ENCODE measurements around the gene ADGRB3. TPM values are rescaled to one million over a fixed set of nuclear protein-coding genes. Genes with fewer than 3 reads are reported as not detected.
"Not testable (repeated sequence)": the region's sequence is repeated elsewhere in the genome, so short reads cannot be mapped to it uniquely, and the experiment has no call there.

ADGRB3 gene
- total RNA-seq, 2 donors from 2014 or later, result 0.05 TPM; not detected in 1

DNA sequence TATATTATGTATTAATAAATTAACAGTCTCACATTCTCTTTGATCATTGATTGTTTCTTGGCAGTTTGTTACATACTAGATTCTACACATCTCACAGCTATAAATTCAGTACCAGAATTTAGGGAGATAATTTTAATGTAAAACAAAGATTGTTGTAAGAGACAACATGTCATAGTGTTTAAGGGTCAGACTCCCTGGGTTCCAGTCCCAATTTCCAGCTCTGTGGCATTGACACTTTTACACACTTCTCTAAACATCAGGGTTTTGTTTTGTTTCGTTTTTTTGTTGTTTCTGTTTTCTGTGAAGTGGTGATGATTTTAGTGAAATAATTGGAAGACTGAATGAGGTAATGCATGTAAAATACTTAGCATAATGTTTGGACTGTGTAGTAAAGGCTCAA is 19.9 kb downstream of the ADGRB3 start:
- Mint-ChIP-seq H3K36me3 (ENCODE audit: low read depth) (no peaks in the 10 kb centered on the region), H3K27ac (no peak overlapping the region), H3K9me3 (no peaks in the 10 kb centered on the region), H3K27me3 (no peaks in the 10 kb centered on the region), H3K4me3 (no peak overlapping the region), H3K4me1 (no peaks in the 10 kb centered on the region)
- ATAC-seq (replicated peaks), result no peak

DNA sequence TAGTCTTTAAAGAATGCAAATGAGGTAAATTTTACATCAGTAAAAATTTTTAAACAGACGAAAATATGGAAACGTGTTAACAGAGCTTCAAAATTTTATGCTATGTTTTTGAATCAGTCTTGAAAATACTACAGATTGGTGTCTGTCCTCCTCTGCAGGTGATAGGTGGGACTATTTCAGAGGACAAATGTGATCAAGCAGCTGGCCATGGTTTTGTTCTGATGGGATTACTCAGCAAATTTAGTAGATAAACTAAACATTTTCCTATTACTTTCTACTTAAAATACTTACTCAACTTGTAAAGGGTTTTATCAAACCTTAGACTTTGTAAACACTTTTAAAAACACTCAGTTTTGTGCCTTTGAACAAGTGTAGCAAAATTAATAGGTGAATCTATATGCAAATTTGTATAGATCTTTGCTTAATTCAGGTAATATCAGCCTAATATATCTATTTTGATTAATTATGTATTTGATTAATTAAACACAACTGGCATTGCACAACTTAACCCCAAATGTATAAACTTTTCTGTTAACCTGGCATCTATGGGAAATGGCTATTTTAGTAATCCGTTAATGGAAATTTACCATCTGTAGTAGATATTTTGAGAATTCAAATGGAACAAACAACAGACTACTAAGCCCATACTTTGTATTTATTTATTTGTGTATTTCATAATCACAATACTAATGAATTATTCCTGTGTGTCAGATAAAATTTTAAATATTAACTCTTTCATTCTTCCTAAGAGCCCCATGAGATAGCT is 22.5 kb downstream of the ADGRB3 start:
- Mint-ChIP-seq H3K9me3 (no peaks in the 10 kb centered on the region), H3K27ac (no peak overlapping the region), H3K4me1 (no peaks in the 10 kb centered on the region), H3K27me3 (no peaks in the 10 kb centered on the region), H3K4me3 (no peak overlapping the region), H3K36me3 (ENCODE audit: low read depth) (no peaks in the 10 kb centered on the region)
- ATAC-seq (replicated peaks), result no peak

DNA sequence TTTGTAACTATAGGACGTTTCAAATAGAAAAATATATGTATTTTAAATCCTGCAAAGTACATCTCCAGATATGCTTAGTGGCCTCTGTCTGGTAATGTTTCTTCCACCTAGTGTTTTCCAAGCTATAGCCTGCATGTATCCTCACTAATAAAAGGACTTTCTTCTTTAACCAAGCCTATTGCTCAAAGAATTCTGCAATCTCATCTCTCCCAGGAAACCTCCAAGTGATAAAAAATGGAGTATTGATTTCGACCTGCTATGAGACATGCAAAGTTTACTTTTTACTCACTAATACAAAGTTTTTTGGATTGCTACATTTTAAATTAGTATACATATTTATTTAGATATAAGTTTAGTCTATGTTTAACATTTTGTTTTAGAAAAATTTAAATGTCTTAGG is 23.3 kb downstream of the ADGRB3 start:
- no peak overlapping the region for H3K27ac Mint-ChIP-seq
- no peaks in the 10 kb centered on the region for H3K36me3 Mint-ChIP-seq (ENCODE audit: low read depth)
- H3K4me3 Mint-ChIP-seq, result no peak overlapping the region
- no peaks in the 10 kb centered on the region for H3K9me3 Mint-ChIP-seq
- H3K4me1 Mint-ChIP-seq, result no peaks in the 10 kb centered on the region
- no peaks in the 10 kb centered on the region for H3K27me3 Mint-ChIP-seq
- ATAC-seq (replicated peaks), result no peak

DNA sequence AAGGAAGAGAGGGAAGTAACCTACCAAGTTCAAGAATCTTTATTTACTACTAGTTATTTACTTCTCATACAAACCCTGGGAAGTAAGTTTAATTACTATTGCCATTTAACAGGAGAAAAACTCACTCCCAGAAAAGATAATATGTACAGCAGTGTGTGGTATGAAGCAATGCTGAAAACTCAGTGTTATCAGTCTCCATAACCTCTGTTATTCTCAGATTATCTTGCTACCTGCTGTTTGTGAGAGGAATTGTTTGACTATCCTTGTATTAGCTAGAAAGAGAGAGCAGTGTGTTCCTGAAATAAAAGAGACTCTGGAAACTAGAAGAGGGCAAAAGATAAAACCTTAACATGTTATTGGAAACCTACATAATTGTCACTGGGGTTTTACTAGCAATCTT is 38.2 kb downstream of the ADGRB3 start:
- Mint-ChIP-seq H3K4me3 (no peak overlapping the region), H3K27me3 (no peaks in the 10 kb centered on the region), H3K27ac (no peak overlapping the region), H3K9me3 (no peaks in the 10 kb centered on the region), H3K4me1 (no peaks in the 10 kb centered on the region), H3K36me3 (ENCODE audit: low read depth) (no peaks in the 10 kb centered on the region)
- ATAC-seq (replicated peaks), result no peak

DNA sequence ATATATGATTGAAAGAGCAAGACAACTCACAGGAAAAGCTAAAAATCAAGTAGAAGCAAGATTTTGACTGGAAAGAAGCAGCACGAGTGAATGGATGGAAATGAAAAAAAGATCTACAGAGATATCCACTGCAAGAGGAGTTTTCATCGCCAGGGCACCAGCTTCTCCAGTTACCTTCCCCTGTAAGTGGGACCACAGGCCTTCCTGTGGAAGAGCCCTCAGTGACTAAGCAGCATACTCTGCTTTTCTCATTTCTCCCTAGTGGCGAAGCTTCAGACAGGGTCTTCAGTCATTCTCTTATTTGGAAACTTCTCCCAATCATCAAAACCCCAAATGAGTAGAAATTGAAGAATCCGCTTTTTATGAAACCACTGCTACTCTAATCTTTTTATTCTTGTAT is 40.5 kb downstream of the ADGRB3 start:
- H3K4me3 Mint-ChIP-seq, result no peak overlapping the region
- no peak for ATAC-seq (replicated peaks)
- H3K4me1 Mint-ChIP-seq, result no peaks in the 10 kb centered on the region
- no peaks in the 10 kb centered on the region for H3K27me3 Mint-ChIP-seq
- no peaks in the 10 kb centered on the region for H3K9me3 Mint-ChIP-seq
- H3K36me3 Mint-ChIP-seq (ENCODE audit: low read depth), result no peaks in the 10 kb centered on the region
- H3K27ac Mint-ChIP-seq, result no peak overlapping the region

DNA sequence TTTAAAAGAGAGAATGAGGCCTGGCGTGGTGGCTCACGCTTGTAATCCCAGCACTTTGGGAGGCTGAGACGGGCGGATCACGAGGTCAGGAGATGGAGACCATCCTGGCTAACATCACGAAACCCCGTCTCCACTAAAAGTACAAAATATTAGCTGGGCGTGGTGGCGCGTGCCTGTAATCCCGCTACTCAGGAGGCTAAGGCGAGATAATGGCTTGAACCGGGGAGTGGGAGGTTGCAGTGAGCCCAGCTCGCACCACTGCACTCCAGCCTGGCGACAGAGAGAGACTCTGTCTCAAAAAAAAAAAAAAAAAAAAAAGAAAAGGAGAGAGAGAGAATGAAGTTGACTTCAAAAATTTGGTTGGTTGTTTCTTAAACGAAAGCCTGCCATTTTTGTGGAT is 41.0 kb downstream of the ADGRB3 start:
- H3K36me3 Mint-ChIP-seq (ENCODE audit: low read depth); H3K4me3 Mint-ChIP-seq; ATAC-seq (replicated peaks); H3K9me3 Mint-ChIP-seq; H3K4me1 Mint-ChIP-seq; H3K27me3 Mint-ChIP-seq; H3K27ac Mint-ChIP-seq: not testable (repeated sequence)

DNA sequence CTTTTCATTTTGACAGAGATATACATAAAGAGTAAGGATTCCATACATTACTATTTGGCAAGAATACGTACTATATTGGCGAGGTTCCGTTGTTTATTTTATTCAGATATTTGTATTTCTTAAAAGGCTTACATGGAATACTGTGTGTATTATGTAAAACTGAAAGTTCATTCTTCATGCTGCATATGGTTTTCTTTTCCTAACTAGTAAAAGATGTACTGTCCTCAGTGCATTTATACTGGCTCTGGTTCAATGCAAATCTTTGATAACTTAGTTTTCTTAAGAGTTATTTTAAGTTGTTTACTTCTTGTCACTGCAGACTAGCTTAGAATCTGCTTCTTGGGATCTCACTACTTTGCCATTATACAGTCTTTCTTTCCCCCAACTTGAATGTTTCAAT is 42.0 kb downstream of the ADGRB3 start:
- H3K4me3 Mint-ChIP-seq, result no peak overlapping the region
- ATAC-seq (replicated peaks), result no peak
- no peaks in the 10 kb centered on the region for H3K4me1 Mint-ChIP-seq
- no peaks in the 10 kb centered on the region for H3K9me3 Mint-ChIP-seq
- H3K27me3 Mint-ChIP-seq, result no peaks in the 10 kb centered on the region
- no peaks in the 10 kb centered on the region for H3K36me3 Mint-ChIP-seq (ENCODE audit: low read depth)
- H3K27ac Mint-ChIP-seq, result no peak overlapping the region

DNA sequence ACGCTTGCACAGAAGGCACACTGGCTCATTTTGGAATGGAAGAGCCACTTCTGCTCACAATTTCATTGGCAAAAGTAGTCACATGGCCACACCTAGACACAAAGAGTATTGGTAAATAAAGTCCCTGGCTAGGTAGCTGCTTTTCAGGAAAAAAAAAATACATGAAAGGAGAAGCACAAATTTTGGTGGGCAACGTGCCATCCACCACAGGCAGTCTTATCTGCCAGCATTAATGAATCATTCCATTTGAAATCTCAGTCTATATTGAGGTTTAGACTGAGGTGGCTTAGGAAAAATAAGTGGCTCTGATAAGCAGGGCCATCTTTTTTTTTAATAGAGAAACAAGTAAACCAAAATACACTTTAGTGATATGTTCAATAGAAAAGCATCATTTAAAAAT is 44.3 kb downstream of the ADGRB3 start:
- H3K9me3 Mint-ChIP-seq, result no peaks in the 10 kb centered on the region
- H3K27me3 Mint-ChIP-seq, result no peaks in the 10 kb centered on the region
- no peak for ATAC-seq (replicated peaks)
- no peaks in the 10 kb centered on the region for H3K36me3 Mint-ChIP-seq (ENCODE audit: low read depth)
- no peaks in the 10 kb centered on the region for H3K4me1 Mint-ChIP-seq
- no peak overlapping the region for H3K4me3 Mint-ChIP-seq
- no peak overlapping the region for H3K27ac Mint-ChIP-seq

DNA sequence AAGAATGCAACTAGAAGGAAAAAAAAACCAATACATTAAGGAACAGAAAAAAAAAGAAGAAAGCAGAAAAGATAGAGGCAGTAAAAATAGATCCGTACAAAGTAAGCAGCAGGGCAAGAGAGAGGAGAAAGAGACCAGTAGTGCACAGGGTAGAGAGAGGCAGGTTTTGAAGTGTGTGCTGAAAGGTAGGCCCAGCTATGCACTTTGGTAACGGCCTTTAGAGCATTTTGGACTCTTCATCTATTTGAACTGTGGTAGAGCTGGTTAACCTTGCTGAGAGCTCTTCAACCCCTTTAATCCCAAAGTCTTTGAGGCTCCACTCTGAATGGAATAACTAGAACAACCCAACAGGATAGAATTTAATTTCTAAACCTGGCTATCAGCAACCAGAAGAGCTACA is 45.2 kb downstream of the ADGRB3 start:
- H3K9me3 Mint-ChIP-seq, result no peaks in the 10 kb centered on the region

DNA sequence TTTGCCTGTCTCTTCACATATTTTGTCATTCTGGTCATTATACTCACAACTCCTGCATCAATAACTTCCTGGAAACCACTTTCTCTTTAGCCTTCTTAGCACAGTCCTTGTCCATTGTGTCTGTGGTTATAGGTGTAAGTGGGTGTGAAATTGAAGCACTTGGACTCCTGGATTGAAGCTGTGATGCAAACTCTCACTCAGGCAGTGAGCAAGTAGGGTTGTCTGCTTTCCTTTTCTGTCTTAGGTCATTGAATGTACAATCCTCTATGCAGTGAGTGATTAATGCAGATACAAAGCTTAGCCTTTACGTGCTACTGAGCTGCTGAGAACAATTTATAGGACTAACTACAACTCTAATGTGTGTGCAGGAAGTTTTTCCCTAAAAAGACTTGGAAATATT is 54.8 kb downstream of the ADGRB3 start:
- Mint-ChIP-seq H3K36me3 (ENCODE audit: low read depth) (no peaks in the 10 kb centered on the region), H3K4me1 (no peaks in the 10 kb centered on the region), H3K4me3 (no peak overlapping the region), H3K27me3 (no peaks in the 10 kb centered on the region), H3K9me3 (no peaks in the 10 kb centered on the region), H3K27ac (no peak overlapping the region)
- ATAC-seq (replicated peaks), result no peak

More for the DNA sequence above, 45.2 kb downstream of the ADGRB3 start:
- H3K36me3 Mint-ChIP-seq (ENCODE audit: low read depth), result no peaks in the 10 kb centered on the region
- no peak overlapping the region for H3K4me3 Mint-ChIP-seq
- no peak overlapping the region for H3K27ac Mint-ChIP-seq
- ATAC-seq (replicated peaks), result no peak
- no peaks in the 10 kb centered on the region for H3K4me1 Mint-ChIP-seq
- H3K27me3 Mint-ChIP-seq, result no peaks in the 10 kb centered on the region

DNA sequence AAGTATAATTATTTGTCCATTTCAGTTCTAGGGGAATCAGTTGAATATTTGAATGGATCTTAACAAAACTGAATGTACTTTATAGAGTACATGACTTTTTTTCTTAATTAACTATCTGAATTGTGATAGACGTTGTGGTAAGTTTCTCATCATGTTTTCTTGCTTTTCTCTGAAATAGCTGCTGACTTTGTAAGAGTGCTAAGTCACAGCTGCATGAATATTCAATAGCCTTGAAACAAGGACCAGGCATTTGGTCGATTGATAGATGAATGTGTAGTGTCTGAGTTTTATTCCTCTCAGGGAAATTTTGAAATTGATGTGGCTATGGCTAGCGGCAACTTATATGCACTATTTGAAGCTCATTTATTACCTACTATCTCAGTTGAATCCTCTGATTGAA is 56.0 kb downstream of the ADGRB3 start:
- Mint-ChIP-seq H3K4me1 (no peaks in the 10 kb centered on the region), H3K36me3 (ENCODE audit: low read depth) (no peaks in the 10 kb centered on the region), H3K9me3 (no peaks in the 10 kb centered on the region), H3K4me3 (no peak overlapping the region), H3K27me3 (no peaks in the 10 kb centered on the region), H3K27ac (no peak overlapping the region)
- ATAC-seq (replicated peaks), result no peak

DNA sequence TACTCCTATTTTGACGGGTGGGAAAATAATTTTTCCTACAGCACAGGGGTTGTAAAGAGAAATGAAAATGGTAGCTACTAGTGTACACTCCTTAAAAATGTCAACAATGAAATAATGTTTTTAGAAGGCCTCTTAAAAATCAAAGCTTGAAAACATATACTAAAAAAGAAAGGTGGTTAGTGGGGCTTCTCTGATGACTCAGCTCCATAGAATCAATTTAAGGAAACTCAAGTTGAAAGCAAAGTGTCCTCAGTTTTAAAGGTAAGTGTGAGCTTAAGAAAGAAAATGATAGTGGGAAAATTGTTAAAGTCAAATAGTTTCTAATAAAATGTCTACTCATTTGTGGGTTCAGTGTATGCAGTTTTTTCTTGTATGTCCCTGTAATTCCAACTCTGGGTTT is 58.2 kb downstream of the ADGRB3 start:
- no peaks in the 10 kb centered on the region for H3K36me3 Mint-ChIP-seq (ENCODE audit: low read depth)
- no peak overlapping the region for H3K4me3 Mint-ChIP-seq
- H3K27ac Mint-ChIP-seq, result no peak overlapping the region
- no peaks in the 10 kb centered on the region for H3K9me3 Mint-ChIP-seq
- H3K4me1 Mint-ChIP-seq, result no peaks in the 10 kb centered on the region
- no peaks in the 10 kb centered on the region for H3K27me3 Mint-ChIP-seq
- no peak for ATAC-seq (replicated peaks)

DNA sequence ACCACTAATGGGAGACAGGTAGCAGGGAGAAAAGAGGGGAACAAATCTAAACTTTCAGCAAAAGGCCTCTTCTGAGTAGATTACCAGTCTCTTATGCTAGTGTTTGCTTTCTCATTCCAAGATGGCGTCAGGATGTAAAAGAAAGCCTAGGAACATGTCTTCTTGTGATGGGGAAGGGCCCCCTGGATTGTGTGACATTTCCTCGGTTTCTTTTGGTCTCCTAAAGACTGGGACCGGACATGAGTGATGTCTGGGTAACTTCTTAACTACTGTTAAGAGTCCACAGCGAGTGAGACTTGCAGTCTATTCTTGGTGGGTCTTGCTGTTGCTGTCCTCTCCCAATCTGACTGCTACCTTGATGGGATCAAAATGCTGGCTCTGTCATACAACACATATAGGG is 60.3 kb downstream of the ADGRB3 start:
- Mint-ChIP-seq H3K27me3 (no peaks in the 10 kb centered on the region), H3K9me3 (no peaks in the 10 kb centered on the region), H3K4me3 (no peak overlapping the region), H3K4me1 (no peaks in the 10 kb centered on the region), H3K36me3 (ENCODE audit: low read depth) (no peaks in the 10 kb centered on the region), H3K27ac (no peak overlapping the region)
- ATAC-seq (replicated peaks), result no peak

DNA sequence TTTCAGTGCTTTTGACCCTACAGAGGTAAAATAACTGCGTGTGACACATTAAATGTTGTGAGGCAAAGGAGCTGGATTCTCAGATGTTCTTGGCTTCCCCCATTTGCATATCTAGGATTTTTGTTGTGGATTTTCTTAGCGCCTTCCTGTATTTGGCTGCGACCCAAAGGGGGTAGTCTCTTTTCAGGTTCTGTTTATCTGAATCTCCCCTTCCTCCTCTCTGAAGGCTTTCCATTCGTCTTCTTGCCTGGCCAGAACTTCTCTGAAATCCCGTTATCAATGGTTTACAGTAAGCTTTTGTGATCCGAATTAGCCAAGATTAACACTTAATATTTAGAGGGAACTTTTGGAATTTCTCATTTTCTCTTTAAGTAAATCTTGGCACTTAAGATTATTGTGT is 60.8 kb downstream of the ADGRB3 start:
- H3K36me3 Mint-ChIP-seq (ENCODE audit: low read depth), result no peaks in the 10 kb centered on the region
- H3K27ac Mint-ChIP-seq, result no peak overlapping the region
- no peak overlapping the region for H3K4me3 Mint-ChIP-seq
- no peaks in the 10 kb centered on the region for H3K27me3 Mint-ChIP-seq
- no peaks in the 10 kb centered on the region for H3K9me3 Mint-ChIP-seq
- no peaks in the 10 kb centered on the region for H3K4me1 Mint-ChIP-seq
- no peak for ATAC-seq (replicated peaks)

DNA sequence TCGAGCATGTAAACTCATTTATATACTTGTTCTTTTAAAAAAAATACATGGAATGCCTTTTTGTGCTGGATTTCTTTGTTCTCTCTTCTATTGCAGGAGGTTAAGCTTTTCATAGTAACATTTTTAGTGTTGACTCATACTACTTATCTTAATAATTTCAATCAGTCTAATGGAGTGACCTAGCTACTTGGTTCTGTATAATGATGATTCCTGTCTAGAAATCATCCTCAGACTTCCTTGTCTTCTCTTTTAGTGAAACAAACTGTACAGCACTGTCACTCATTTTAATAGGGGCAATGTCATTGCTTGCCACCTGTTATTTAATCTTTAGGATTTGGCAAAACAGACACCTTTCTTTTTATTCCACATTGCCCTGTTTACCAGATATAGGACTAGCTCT is 62.3 kb downstream of the ADGRB3 start:
- Mint-ChIP-seq H3K4me1 (no peaks in the 10 kb centered on the region), H3K36me3 (ENCODE audit: low read depth) (no peaks in the 10 kb centered on the region), H3K9me3 (no peaks in the 10 kb centered on the region), H3K27me3 (no peaks in the 10 kb centered on the region), H3K4me3 (no peak overlapping the region), H3K27ac (no peak overlapping the region)
- ATAC-seq (replicated peaks), result no peak

DNA sequence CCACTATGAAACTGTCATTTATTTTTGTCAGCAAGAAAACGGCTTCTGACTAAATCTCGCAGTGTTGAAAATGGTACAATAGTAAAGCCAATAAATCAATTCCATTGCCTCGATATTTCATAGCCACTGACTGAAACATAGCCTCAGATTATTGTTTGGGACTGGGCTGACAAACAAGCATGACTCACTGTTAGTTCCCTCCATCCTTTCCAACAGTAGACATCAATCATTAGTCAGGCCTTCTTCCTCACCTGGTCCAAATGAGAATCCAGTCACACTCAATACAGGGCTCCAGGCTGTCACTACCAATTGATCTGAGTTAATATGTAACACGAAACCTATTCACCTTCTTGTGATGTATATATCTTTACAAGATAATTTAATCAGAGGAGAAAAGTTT is 66.1 kb downstream of the ADGRB3 start:
- no peak overlapping the region for H3K4me3 Mint-ChIP-seq
- H3K9me3 Mint-ChIP-seq, result no peaks in the 10 kb centered on the region
- ATAC-seq (replicated peaks), result no peak
- no peaks in the 10 kb centered on the region for H3K4me1 Mint-ChIP-seq
- no peak overlapping the region for H3K27ac Mint-ChIP-seq
- H3K36me3 Mint-ChIP-seq (ENCODE audit: low read depth), result no peaks in the 10 kb centered on the region
- H3K27me3 Mint-ChIP-seq, result no peaks in the 10 kb centered on the region
